Muscle of leg (tissue), 11 donors: ENCODE results near the gene DNAJC15. TPM values are rescaled to one million over a fixed set of nuclear protein-coding genes. Genes with fewer than 3 reads are reported as not detected.
A peak's percentile ranks its signal among the peaks of the same experiment; 100 is the strongest.

Experiments
- DNase-seq: peaks from one replicate; pipeline ENCODE4 v3.0.0; 2013
- H3K27ac ChIP-seq: one replicate; pipeline ENCODE4 v1.5.1; 2013; ENCODE audit warnings: mild to moderate bottlenecking, low read length, control low read depth
- H3K27me3 ChIP-seq: one replicate; pipeline ENCODE4 v1.6.1; 2013; ENCODE audit warnings: low read length; ENCODE audit not compliant: control insufficient read depth, insufficient read depth
- H3K36me3 ChIP-seq: one replicate; pipeline ENCODE4 v1.6.1; 2013; ENCODE audit warnings: low read length; ENCODE audit not compliant: control insufficient read depth, insufficient read depth
- H3K4me1 ChIP-seq: one replicate; pipeline ENCODE4 v1.6.1; 2013; ENCODE audit warnings: low read length; ENCODE audit not compliant: control insufficient read depth, insufficient read depth
- H3K4me3 ChIP-seq: one replicate; pipeline ENCODE4 v1.5.1; 2013; ENCODE audit warnings: low read length, control low read depth
- H3K9me3 ChIP-seq: replicated peaks from 2 replicates; pipeline ENCODE4 v1.6.1; 2013; ENCODE audit warnings: low read depth, low read length; ENCODE audit not compliant: control insufficient read depth
- WGBS: methylation state at CpG from one replicate; pipeline ENCODE4 v1.1.5; 2013; ENCODE audit warnings: missing lambda C conversion rate; ENCODE audit not compliant: insufficient coverage; 5-methylcytosine and 5-hydroxymethylcytosine counted together
- polyA plus RNA-seq, 8 donors: library from polyadenylated mRNA; unstranded; fragments of 120-200 nt; gene quantifications; one replicate each; pipeline versions ENCODE4 v1.2.1 to v1.2.3, GENCODE V29; 2013; ENCODE audit warnings: inconsistent platforms in 1 of 8, low replicate concordance in 1 of 8; ENCODE audit not compliant: insufficient read length in 8 of 8, insufficient read depth in 1 of 8
- total RNA-seq: library from RNA; stranded (reverse); fragments of 120-200 nt; gene quantifications from one replicate; pipeline ENCODE4 v1.2.4, GENCODE V29; 2013

DNAJC15 gene
- total and polyA plus RNA-seq, 9 donors = 14.4 to 23.7 (median 20.2) TPM

DNA sequence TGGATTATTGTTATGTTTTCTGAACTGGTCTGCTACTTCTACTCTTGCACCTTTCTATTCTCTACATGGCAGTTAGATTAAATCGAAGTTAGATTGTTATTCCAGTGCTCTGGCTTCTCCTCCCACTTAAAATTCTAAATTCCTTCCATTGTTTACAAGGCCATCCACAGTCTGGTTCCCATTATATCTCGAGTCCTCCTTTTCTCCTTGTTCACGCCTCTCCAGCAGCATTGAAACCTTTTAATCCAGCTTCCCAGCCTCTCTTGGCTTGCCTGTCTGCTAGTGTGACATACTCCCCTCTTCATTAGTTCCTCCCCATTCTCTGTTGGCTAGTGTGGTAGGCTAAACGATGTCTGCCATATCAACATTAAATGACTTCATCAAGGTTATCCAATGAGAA lies 54.5 kb downstream of the DNAJC15 start:
- H3K4me3 ChIP-seq = no peak overlapping the region
- peaks cover 2% of the 10 kb centered on the region for H3K36me3 ChIP-seq
- no peak overlapping the region for H3K27ac ChIP-seq
- H3K27me3 ChIP-seq = no peaks in the 10 kb centered on the region
- WGBS = 66% methylated on average over 3 of the region's 4 CpGs
- peaks cover 6% of the 10 kb centered on the region for H3K4me1 ChIP-seq
- no peaks in the 10 kb centered on the region for H3K9me3 ChIP-seq
- DNase-seq = peak; percentile 27

DNA sequence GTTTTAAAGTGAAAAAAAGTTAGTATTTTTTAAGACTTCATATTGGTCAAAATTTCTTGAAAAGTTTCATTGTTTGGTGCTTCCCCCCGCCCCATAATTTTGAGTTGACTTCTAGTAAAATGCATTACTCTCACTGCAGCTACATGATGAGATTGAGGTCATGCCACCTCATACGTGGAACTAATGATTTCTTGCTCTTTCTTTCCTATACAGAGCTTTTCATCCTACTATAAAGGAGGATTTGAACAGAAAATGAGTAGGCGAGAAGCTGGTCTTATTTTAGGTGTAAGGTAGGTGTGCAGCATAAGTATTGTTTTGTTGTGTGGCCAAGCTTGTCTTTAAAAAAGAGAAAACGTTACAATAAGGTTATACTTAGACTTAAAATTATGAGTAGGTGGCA lies 55.0 kb downstream of the DNAJC15 start:
- Histone ChIP-seq H3K4me3 (no peak overlapping the region), H3K36me3 (peaks cover 2% of the 10 kb centered on the region), H3K4me1 (peaks cover 6% of the 10 kb centered on the region), H3K27ac (no peak overlapping the region), H3K9me3 (no peaks in the 10 kb centered on the region), H3K27me3 (no peaks in the 10 kb centered on the region)
- no CpG with 5 or more reads among the region's 4 CpGs for WGBS
- no peak for DNase-seq

DNA sequence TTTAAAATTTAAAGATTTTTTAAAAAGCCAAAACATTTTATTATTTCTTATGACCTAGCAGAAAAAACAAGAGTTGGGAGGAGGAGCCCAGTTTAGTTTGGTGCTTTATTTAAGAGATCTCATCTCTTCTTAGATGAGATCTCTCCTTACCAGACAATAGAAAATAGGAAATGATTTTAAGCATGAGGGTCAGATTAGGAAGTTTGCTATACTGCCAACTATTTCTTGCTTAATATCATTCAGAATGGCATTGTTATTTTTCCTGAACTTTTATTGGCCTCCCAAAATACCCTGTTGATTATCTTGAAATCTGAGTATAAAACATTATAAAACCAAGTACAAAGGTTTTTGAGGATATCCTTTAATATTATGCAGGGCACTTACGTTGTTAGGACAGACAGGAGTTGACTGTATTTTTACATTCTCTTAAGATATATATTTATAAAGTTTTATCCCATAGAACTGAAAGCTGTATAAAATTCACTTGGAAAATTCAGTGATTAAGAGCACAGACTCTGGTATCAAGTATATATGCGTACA lies 56.1 kb downstream of the DNAJC15 start:
- DNase-seq = no peak
- no peak overlapping the region for H3K4me3 ChIP-seq
- H3K27me3 ChIP-seq = no peaks in the 10 kb centered on the region
- no CpG with 5 or more reads among the region's 2 CpGs for WGBS
- peaks cover 2% of the 10 kb centered on the region for H3K36me3 ChIP-seq
- H3K9me3 ChIP-seq = no peaks in the 10 kb centered on the region
- no peak overlapping the region for H3K27ac ChIP-seq
- peaks cover 6% of the 10 kb centered on the region for H3K4me1 ChIP-seq

DNA sequence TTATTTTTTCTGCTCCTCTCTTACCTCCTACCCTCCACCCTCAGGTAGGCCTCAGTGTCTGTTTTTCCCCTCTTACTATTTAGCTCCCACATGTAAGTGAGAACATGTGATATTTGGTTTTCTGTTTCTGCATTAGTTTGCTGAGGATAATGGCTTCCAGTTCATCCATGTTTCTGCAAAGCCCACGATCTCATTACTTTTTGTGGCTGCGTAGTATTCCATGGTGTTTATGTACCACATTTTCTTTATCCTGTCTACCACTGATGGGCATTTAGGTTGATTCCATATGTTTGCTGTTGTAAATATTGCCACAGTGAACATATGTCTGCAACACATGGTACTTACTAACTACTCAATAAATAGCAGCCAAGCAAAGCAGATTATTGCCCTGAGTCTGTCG lies 56.8 kb downstream of the DNAJC15 start:
- no peak overlapping the region for H3K27ac ChIP-seq
- H3K4me3 ChIP-seq = no peak overlapping the region
- H3K36me3 ChIP-seq = peaks cover 2% of the 10 kb centered on the region
- no peaks in the 10 kb centered on the region for H3K9me3 ChIP-seq
- DNase-seq = no peak
- no peaks in the 10 kb centered on the region for H3K27me3 ChIP-seq
- peaks cover 6% of the 10 kb centered on the region for H3K4me1 ChIP-seq
- WGBS = no CpG with 5 or more reads among the region's 3 CpGs

DNA sequence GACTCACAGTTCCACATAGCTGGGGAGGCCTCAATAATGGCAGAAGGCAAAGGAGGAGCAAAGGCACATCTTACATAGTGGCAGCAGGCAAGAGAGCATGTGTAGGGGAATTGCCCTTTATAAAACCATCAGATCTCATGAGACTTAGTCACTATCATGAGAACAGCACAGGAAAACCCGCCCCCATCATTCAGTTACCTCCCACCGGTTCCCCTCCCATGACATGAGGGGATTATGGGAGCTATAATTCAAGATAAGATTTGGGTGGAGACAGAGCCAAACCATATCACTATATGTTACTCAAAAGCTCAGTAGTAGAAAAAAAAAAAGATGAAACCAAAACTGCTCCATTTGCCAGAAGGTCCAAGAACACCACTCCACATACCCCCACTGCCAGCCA lies 58.5 kb downstream of the DNAJC15 start:
- peaks cover 8% of the 10 kb centered on the region for H3K4me1 ChIP-seq
- no peak overlapping the region for H3K4me3 ChIP-seq
- no peaks in the 10 kb centered on the region for H3K27me3 ChIP-seq
- no peak overlapping the region for H3K27ac ChIP-seq
- peaks cover 2% of the 10 kb centered on the region for H3K36me3 ChIP-seq
- no peak for DNase-seq
- no CpG with 5 or more reads among the region's 2 CpGs for WGBS
- no peaks in the 10 kb centered on the region for H3K9me3 ChIP-seq

DNA sequence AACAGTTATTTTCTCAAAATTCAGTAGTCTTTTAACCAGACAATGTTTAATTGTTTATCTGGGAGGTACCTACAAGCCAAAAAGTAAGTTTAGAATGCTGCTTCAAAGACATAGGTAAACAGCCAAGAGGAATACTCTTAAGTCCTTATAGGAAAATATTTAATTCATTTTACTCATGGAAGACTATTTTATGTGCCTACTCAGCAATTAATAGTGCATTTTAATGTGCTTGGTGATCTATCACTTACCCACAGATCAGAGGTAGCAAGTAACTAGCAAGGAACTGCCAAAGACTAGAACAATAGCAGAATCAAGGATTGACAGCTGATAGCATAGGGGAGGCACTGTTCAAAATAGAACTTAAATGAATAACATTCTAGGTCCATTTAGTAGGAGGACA lies 60.4 kb downstream of the DNAJC15 start:
- peaks cover 2% of the 10 kb centered on the region for H3K36me3 ChIP-seq
- DNase-seq = no peak
- no peak overlapping the region for H3K4me3 ChIP-seq
- H3K27ac ChIP-seq = no peak overlapping the region
- no peaks in the 10 kb centered on the region for H3K9me3 ChIP-seq
- H3K4me1 ChIP-seq = peaks cover 2% of the 10 kb centered on the region
- H3K27me3 ChIP-seq = no peaks in the 10 kb centered on the region

DNA sequence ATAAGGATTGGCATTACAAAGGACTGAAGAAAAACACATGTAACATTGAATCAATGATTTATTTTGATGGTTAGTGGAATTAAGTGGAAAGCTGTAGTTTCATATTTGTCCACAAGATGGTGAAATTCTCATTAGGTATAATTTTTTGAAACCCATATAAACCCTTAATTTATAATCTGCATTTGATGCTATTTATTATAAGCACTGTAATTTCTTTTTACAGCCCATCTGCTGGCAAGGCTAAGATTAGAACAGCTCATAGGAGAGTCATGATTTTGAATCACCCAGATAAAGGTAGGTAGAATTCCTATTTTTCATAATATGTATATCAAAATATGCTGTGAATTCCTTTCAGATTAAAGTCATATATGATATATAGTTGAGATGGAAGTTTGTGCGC lies 62.2 kb downstream of the DNAJC15 start:
- Histone ChIP-seq H3K27ac (no peak overlapping the region), H3K4me1 (peaks cover 2% of the 10 kb centered on the region), H3K27me3 (no peaks in the 10 kb centered on the region), H3K9me3 (no peaks in the 10 kb centered on the region), H3K4me3 (no peak overlapping the region), H3K36me3 (peaks cover 2% of the 10 kb centered on the region)
- peak; percentile 62 for DNase-seq
- no CpG with 5 or more reads among the region's 1 CpG for WGBS

DNA sequence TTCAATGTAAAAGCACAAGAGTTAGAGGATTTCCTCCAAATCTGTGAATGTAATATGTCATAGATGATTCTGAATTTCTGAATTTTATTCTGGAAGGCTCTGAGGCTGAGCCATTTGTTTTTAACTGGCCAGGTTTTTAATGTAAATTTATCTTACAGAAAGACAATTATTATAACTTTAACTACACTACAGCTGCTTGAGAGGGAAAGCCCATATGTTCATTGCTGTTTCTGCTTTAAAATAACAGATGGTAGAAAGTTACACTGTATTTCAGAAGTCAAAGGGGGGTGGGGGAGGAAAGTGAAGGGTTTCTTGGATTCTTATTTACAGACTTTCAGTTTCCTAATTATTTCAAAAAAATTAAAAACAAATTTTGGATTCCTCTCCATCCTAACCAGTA lies 62.8 kb downstream of the DNAJC15 start:
- H3K4me3 ChIP-seq = no peak overlapping the region
- no peaks in the 10 kb centered on the region for H3K27me3 ChIP-seq
- H3K9me3 ChIP-seq = no peaks in the 10 kb centered on the region
- no peak overlapping the region for H3K27ac ChIP-seq
- DNase-seq = peak; percentile 32
- H3K4me1 ChIP-seq = peaks cover 2% of the 10 kb centered on the region
- H3K36me3 ChIP-seq = peaks cover 2% of the 10 kb centered on the region

DNA sequence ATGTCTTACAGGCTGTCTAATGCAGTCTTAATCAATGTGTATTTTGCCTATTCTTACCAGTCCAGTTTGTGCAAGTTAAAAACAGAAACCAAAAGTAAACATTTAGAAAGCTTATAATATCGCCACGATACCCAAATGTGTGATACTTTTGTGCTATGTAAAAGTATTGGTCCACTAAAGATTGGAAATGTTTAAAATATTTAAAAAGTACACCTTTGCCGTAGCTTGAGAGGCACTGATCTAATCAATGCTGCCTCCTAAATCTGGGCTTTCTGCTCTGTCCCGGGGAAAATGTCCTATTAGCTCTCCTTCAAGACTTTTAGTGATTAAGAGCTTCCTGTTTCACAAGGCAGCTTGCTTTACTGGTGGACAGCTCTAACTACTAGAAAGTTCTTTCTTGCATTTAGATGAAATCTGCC lies 64.7 kb downstream of the DNAJC15 start:
- Histone ChIP-seq H3K9me3 (no peaks in the 10 kb centered on the region), H3K27ac (no peak overlapping the region), H3K27me3 (no peaks in the 10 kb centered on the region), H3K4me1 (peaks cover 2% of the 10 kb centered on the region), H3K4me3 (no peak overlapping the region), H3K36me3 (peaks cover 2% of the 10 kb centered on the region)
- WGBS = 69% methylated on average over 2 of the region's 4 CpGs
- no peak for DNase-seq

DNA sequence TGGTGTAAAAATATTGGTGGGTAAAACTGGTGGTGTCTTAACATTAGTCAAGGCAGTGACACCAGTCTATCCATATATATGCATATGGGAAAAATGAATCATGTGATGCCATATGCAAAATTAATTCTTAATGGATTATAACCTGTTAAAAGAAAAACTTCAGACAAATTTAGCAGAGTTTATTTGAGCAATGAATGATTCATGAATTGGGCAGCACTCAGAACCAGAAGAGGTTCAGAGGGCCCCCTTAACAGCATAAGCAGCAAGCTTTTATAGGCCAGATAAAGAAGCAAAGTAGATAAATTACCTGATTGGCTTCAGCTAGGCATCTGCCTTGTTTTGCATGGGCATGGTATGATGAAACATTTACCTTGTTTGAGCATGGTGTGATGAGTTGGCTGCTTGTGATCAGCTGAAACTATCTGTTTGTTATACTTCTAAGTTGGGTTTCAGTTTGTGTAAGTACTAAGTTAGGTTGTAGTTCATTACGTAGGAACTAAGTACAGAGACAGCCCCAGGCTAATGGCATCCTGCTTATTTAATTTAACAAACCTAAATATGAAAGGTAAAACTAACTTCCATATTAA lies 66.6 kb downstream of the DNAJC15 start:
- Histone ChIP-seq H3K36me3 (peaks cover 2% of the 10 kb centered on the region), H3K27me3 (no peaks in the 10 kb centered on the region), H3K27ac (no peak overlapping the region), H3K4me3 (no peak overlapping the region), H3K9me3 (no peaks in the 10 kb centered on the region), H3K4me1 (peaks cover 2% of the 10 kb centered on the region)
- WGBS = no CpG with 5 or more reads among the region's 1 CpG
- DNase-seq = no peak

DNA sequence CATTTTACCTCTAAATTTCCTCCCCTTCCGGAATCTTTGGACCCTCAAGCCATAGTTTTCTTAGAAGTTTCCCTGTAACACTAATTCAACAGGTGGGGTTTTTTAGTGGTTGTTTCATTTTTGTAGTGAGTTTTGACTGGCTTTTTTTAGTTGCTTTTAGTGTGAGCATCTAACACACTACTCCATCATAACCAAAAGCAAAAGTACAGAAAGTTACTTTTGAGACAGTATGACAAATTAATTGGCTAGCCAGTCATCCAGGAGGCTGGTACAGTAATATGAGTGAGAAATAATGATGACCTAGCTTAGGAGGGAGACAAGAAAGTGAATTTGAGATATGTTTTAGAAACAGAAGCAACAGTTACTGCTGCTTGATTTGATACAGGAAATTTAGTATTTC lies 71.5 kb downstream of the DNAJC15 start:
- no CpG with 5 or more reads among the region's 1 CpG for WGBS
- no peak overlapping the region for H3K4me3 ChIP-seq

More for the DNA sequence above, 71.5 kb downstream of the DNAJC15 start:
- no peak for DNase-seq
- Histone ChIP-seq H3K9me3 (no peaks in the 10 kb centered on the region), H3K4me1 (no peaks in the 10 kb centered on the region), H3K36me3 (no peaks in the 10 kb centered on the region), H3K27ac (no peak overlapping the region), H3K27me3 (no peaks in the 10 kb centered on the region)
